PFSK-1 (cell line): ENCODE measurements around the gene OBI1.

Experiments used
- POLR2AphosphoS5 ChIP-seq: IDR thresholded peaks from 2 replicates; pipeline ENCODE4 v1.6.1; 2012; ENCODE audit warnings: low read depth, mild to moderate bottlenecking, control low read depth, low read length, moderate library complexity
- REST ChIP-seq, 2 experiments: IDR thresholded peaks; 2 replicates each; pipeline versions ENCODE4 v1.6.1 to v1.8.0; 2011 to 2012; ENCODE audit warnings: low read depth in 2 of 2, low read length in 2 of 2, control low read depth in 1 of 2, inconsistent platforms in 1 of 2, mild to moderate bottlenecking in 1 of 2, moderate library complexity in 1 of 2; ENCODE audit not compliant: insufficient read depth in 1 of 2

DNA sequence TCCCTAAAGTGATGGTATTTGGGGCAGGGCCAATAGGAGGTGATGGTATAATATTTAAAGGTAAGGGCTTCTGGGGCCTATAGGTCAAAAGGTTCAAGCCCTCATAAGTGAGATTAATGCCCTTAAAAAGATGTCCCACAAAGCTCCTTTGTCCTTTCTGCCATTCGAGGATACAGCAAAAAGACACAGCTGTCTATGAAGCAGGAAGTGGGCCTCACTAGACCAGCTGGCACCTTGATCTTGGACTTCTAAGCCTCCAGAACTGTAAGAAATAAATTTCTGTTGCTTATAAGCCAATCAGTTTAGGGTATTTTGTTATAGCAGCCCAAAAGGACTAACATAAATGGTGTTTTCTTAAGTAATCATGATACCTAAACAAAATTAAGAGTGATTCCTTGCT lies 28.4 kb downstream of the OBI1 start:
- TF ChIP-seq REST (IDR thresholded peaks at IDR 0.05; ENCODE audit: insufficient read depth in 1 of 2, low read depth in 2 of 2, low read length in 2 of 2) (no peak), POLR2AphosphoS5 (no peak)
